Bronchial epithelial cell (primary cell): ENCODE results near the gene C17orf114.

Experiments used
- DNase-seq: peaks from one replicate; pipeline ENCODE4 v3.0.0-alpha.2; 2010; ENCODE audit warnings: low read depth
- FAIRE-seq: peaks from 2 replicates; lab custom pipeline; 2011; peaks lifted over from hg19 to GRCh38; lab: Jason Lieb, UNC
- H3K27me3 ChIP-seq: 2 replicates; pipeline ENCODE4 v1.5.1; 2011; ENCODE audit warnings: low read length; ENCODE audit not compliant: control insufficient read depth, insufficient read depth
- H3K36me3 ChIP-seq: 2 replicates; pipeline ENCODE4 v1.5.1; 2011; ENCODE audit warnings: low read length; ENCODE audit not compliant: control insufficient read depth, insufficient read depth
- H3K4me3 ChIP-seq: 2 replicates; pipeline ENCODE4 v1.5.1; 2011; ENCODE audit warnings: mild to moderate bottlenecking, low read depth, low read length, control low read depth
- CTCF ChIP-seq: IDR thresholded peaks from 2 replicates; pipeline ENCODE4 v1.5.1; 2011; ENCODE audit warnings: mild to moderate bottlenecking, moderate library complexity, low read length, control low read depth, inconsistent platforms; ENCODE audit not compliant: insufficient read depth, severe bottlenecking

The C17orf114 gene

GRCh38 chr17:4788159-4788806 is 13.8 kb downstream of the C17orf114 start:
- no peak for DNase-seq
- no peak for TF ChIP-seq CTCF
- Histone ChIP-seq H3K4me3 (peak overlapping the region; percentile 77), H3K27me3 (peaks cover 9% of the 10 kb centered on the region), H3K36me3 (no peaks in the 10 kb centered on the region)
- no peak for FAIRE-seq

- no peaks in the 10 kb centered on the region for H3K36me3 ChIP-seq
- DNase-seq, result no peak
- no peak for FAIRE-seq
- no peak overlapping the region for H3K4me3 ChIP-seq
- H3K27me3 ChIP-seq, result peaks cover 14% of the 10 kb centered on the region
- no peak for TF ChIP-seq CTCF
These were observed 15.6 kb downstream of the C17orf114 start for GRCh38 chr17:4786516-4786915.

GRCh38 chr17:4786106-4786511 is 16.0 kb downstream of the C17orf114 start, which contains the start of gene VMO1:
Gene VMO1 (minus strand): TSS chr17:4786364. CDS start chr17:4786352, 12 bp downstream.
- FAIRE-seq, result no peak
- Histone ChIP-seq H3K4me3 (no peak within 1 kb of the TSS), H3K27me3 (peaks cover 14% of the 10 kb centered on the region), H3K36me3 (no peaks in the 10 kb centered on the region)
- no peak for DNase-seq
- TF ChIP-seq CTCF, result no peak

- Histone ChIP-seq H3K4me3 (no peak overlapping the region), H3K27me3 (peaks cover 14% of the 10 kb centered on the region), H3K36me3 (no peaks in the 10 kb centered on the region)
- DNase-seq, result no peak
- no peak for TF ChIP-seq CTCF
- FAIRE-seq, result no peak
These were observed 16.6 kb downstream of the C17orf114 start for GRCh38 chr17:4785311-4786105.

GRCh38 chr17:4782652-4783051 is 19.5 kb downstream of the C17orf114 start:
- peaks cover 14% of the 10 kb centered on the region for H3K27me3 ChIP-seq
- no peak for TF ChIP-seq CTCF
- no peaks in the 10 kb centered on the region for H3K36me3 ChIP-seq
- H3K4me3 ChIP-seq, result no peak overlapping the region
- DNase-seq (no peak), FAIRE-seq (no peak)
